Measurements from ENCODE around the gene ABCB11. TPM values are rescaled to one million over a fixed set of nuclear protein-coding genes. Genes with fewer than 3 reads are reported as not detected.
A peak's percentile ranks its signal among the peaks of the same experiment; 100 is the strongest.

The ABCB11 gene
- total RNA-seq, 1 donor from 2014 or later: under 0.01 TPM

- FAIRE-seq: no peak
- DNase-seq (ENCODE audit: low spot score in 2 of 2): no peak
These were observed 49.5 kb downstream of the ABCB11 start for GRCh38 chr2:168981651-168982050.

DNA sequence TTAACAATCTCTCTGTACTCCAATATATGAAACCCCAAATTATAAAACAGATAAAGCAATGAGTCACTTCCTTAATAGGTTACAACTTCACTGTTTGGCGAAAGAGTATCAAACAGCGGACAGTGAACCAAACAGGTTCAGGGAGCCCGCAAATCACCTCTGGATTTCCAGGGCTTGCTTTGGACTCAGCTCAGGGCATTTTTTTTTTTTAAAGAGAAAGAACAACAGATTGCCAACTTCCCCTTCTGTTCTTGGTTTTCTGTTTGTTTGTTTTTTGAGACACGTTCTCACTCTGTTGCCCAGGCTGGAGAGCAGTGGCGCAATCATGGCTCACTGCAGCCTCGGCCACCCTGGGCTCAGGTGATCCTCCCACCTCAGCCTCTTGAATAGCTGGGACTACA is 52.7 kb downstream of the ABCB11 start:
- FAIRE-seq (no peak), DNase-seq (ENCODE audit: low spot score in 2 of 2) (no peak)

DNA sequence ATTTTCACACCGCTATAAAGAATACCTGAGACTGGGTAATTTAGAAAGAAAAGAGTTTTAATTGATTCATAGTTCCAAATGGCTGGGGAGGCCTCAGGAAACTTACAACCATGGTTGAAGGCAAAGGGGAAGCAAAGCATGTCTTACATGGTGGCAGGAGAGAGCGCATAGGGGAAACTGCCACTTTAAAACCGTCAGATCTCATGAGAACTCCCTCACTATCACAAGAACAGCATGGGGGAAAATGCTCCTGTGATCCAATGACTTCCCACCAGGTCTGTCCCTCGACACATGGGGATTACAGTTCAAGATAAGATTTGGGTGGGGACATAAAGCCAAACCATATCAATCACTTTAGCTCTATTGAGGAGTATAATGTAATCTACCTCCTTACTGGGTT is 53.5 kb downstream of the ABCB11 start:
- no peak for FAIRE-seq

GRCh38 chr2:168976034-168976654 is 55.0 kb downstream of the ABCB11 start:
- DNase-seq (ENCODE audit: low spot score in 2 of 2) (no peak), FAIRE-seq (no peak)

More for the DNA sequence above, 53.5 kb downstream of the ABCB11 start:
- no peak for DNase-seq (ENCODE audit: low spot score in 2 of 2)

- DNase-seq (ENCODE audit: low spot score in 2 of 2): no peak
- FAIRE-seq: no peak
These were observed 56.7 kb downstream of the ABCB11 start for GRCh38 chr2:168974428-168974827.

DNA sequence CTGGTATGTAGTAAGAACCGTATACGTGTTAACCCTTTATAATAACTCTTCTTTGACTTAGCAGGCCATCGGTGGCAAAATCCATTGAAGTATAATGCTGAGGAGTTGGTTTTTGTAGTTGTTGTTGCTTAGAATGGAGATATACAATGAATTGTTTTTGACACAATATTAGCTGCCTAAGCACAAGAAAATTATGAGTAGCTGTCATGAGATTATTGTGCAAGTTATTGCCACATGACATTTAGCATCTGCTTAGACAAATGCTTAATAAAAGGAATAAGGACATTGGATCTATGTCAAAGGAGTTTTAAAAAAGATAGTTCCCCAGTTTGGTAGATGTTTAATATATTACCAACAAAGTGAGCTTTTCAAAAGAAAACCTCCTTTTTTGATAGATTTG is 59.9 kb downstream of the ABCB11 start:
- DNase-seq (ENCODE audit: low spot score in 2 of 2): no peak
- FAIRE-seq: no peak

DNA sequence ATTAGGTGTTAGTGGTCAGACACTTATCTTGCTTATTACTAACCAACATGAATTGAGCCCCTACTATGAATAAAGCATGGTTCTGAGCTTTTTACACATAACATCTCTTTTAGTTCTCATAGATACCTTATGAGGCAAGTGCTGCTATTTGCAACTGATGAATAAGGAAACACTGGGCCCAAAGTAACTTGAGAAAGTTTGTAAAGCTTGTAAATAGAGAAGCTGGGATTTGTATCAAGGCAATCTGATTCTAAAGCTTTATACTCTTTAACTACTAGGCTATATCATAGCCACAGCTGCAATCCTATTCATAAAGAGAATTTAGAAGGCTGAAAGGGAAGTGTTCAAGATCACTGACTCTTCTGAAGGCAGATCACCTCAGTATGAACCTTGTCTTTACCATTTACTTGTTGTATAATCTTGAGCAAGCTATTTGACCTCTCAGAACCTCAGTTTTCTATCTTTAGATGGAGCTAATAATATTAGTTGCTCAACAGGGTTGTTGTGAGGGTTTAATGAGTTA is 60.4 kb downstream of the ABCB11 start:
- no peak for FAIRE-seq
- no peak for DNase-seq (ENCODE audit: low spot score in 2 of 2)

DNA sequence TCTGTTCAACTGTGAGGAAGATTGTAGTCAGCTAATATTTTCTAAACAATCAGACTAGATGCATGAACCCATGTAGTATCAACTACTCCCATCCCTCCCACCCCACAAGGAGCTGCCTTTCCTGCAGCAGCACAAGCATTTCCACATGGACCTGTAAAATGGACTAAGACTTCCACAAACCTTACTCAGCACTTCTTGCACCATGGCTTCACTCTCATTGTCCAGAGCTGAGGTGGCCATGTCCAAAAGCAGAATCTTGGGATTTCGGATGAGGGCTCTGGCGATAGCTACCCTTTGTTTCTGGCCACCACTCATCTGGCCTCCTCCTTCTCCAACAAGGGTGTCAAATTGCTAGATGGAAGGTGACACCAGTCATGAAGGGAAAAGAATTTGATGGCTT is 61.3 kb downstream of the ABCB11 start:
- no peak for FAIRE-seq

GRCh38 chr2:168968342-168968741 is 62.8 kb downstream of the ABCB11 start:
- DNase-seq (ENCODE audit: low spot score in 2 of 2) (no peak), FAIRE-seq (no peak)

More for the DNA sequence above, 61.3 kb downstream of the ABCB11 start:
- no peak for DNase-seq (ENCODE audit: low spot score in 2 of 2)

- no peak for FAIRE-seq
- DNase-seq (ENCODE audit: low spot score in 2 of 2): no peak
These were observed 66.8 kb downstream of the ABCB11 start for GRCh38 chr2:168964251-168964807.

GRCh38 chr2:168962636-168963035 is 68.5 kb downstream of the ABCB11 start:
- FAIRE-seq (no peak), DNase-seq (ENCODE audit: low spot score in 2 of 2) (no peak)

- no peak for FAIRE-seq
- peak; percentile 3 to 6 for DNase-seq (ENCODE audit: low spot score in 2 of 2)
These were observed 69.5 kb downstream of the ABCB11 start for GRCh38 chr2:168961450-168962229.

GRCh38 chr2:168956392-168956791 is 74.7 kb downstream of the ABCB11 start:
- DNase-seq (ENCODE audit: low spot score in 2 of 2) (no peak), FAIRE-seq (no peak)

DNA sequence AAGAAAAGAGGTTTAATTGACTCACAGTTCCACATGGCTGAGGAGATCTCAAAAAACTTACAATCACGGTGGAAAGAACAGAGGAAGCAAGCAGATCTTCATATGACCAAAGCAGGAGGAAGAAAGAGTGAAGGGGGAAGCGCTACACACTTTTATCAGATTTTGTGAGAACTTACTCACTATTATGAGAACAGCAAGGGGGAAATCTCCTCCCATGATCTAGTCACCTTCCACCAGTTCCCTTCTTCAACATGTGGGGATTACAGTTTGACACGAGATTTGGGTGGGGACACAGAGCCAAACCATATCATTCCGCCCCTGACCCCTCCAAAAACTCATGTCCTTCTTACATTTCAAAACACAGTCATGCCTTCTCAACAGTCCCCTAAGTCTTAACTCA is 75.8 kb downstream of the ABCB11 start:
- DNase-seq (ENCODE audit: low spot score in 2 of 2) (no peak), FAIRE-seq (no peak)

DNA sequence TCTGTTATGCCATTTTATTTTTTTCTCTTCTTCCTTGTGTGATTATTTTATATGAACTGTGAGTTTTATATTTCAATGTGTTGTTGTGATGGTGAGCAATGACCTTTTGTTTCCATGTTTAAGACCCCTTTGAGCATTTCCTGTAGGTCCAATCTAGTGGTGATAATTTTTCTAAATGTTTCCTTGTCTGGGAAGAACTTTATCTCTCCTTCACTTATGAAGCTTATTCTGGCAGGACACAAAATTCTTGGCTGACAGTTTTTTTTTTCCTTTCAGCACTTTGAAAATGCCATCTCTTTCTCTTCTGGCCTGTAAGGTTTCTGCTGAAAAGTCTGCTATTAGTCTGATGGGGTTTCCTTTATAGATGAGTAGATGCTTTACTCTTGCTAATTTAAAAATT is 76.9 kb downstream of the ABCB11 start:
- no peak for DNase-seq (ENCODE audit: low spot score in 2 of 2)
- FAIRE-seq: no peak

- no peak for DNase-seq (ENCODE audit: low spot score in 2 of 2)
- no peak for FAIRE-seq
These were observed 78.7 kb downstream of the ABCB11 start for GRCh38 chr2:168952424-168952823.

GRCh38 chr2:168951871-168952270 is 79.3 kb downstream of the ABCB11 start:
- FAIRE-seq: no peak
- no peak for DNase-seq (ENCODE audit: low spot score in 2 of 2)

- no peak for DNase-seq (ENCODE audit: low spot score in 2 of 2)
- no peak for FAIRE-seq
These were observed 81.8 kb downstream of the ABCB11 start for GRCh38 chr2:168949324-168949723.

DNA sequence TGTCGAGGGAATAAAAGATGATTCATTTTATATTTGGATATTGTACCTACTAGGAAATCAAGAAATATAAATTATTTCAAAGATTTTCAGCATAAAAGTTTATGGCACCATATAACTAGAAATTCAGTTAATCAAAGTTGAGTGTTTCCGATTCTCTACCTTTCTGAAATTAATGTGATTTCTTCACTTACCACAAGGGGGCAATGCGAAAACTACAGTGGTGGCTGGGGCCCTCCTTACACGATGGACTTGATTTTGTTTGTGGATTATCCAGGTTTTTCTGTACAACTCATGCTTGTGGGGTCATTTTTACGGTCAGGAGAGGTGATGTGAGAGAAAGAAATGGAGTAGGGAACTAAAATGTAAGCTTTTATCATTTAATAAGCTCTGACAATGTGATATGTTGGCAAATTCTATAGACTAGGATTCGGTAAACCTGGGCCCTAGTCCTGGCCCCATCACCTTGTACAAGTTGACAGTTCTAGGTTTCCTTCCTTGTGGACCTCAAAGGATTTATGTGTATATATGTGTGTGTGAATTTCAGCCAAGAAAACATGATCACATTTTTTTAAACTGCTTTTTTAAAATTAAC is 82.4 kb downstream of the ABCB11 start:
- FAIRE-seq (no peak), DNase-seq (ENCODE audit: low spot score in 2 of 2) (no peak)

GRCh38 chr2:168945508-168945907 is 85.6 kb downstream of the ABCB11 start:
- FAIRE-seq: no peak
- DNase-seq (ENCODE audit: low spot score in 2 of 2): no peak

- FAIRE-seq: no peak
These were observed 87.1 kb downstream of the ABCB11 start for GRCh38 chr2:168944065-168944464.

More at GRCh38 chr2:168944065-168944464, 87.1 kb downstream of the ABCB11 start:
- no peak for DNase-seq (ENCODE audit: low spot score in 2 of 2)
